Measurements from ENCODE around the gene KMT2C. TPM values are rescaled to one million over a fixed set of nuclear protein-coding genes. Genes with fewer than 3 reads are reported as not detected.
"Not testable (repeated sequence)": the region's sequence is repeated elsewhere in the genome, so short reads cannot be mapped to it uniquely, and the experiment has no call there.

The KMT2C gene
- total RNA-seq, 1 donor from 2014 or later, result 52.0 TPM

GRCh38 chr7:152362128-152362926 is 73.5 kb downstream of the KMT2C start:
- Mint-ChIP-seq H3K27me3 (ENCODE audit: low read depth) (no peaks in the 10 kb centered on the region), H3K4me1 (ENCODE audit: low read depth) (peaks cover 40% of the 10 kb centered on the region), H3K27ac (ENCODE audit: unreplicated experiment) (no peak overlapping the region), H3K36me3 (ENCODE audit: low read depth) (no peaks in the 10 kb centered on the region), H3K4me3 (ENCODE audit: unreplicated experiment) (no peak overlapping the region), H3K9me3 (ENCODE audit: low read depth) (peaks cover 3% of the 10 kb centered on the region)
- no peak for DNase-seq (ENCODE audit: low spot score)
- no peak for TF ChIP-seq CTCF (IDR thresholded peaks at IDR 0.05)

GRCh38 chr7:152355474-152356057 is 80.2 kb downstream of the KMT2C start:
- no peak overlapping the region for H3K27ac Mint-ChIP-seq (ENCODE audit: unreplicated experiment)
- H3K36me3 Mint-ChIP-seq (ENCODE audit: low read depth), result peaks cover 15% of the 10 kb centered on the region
- peaks cover 25% of the 10 kb centered on the region for H3K4me1 Mint-ChIP-seq (ENCODE audit: low read depth)
- no peaks in the 10 kb centered on the region for H3K27me3 Mint-ChIP-seq (ENCODE audit: low read depth)
- no peak overlapping the region for H3K4me3 Mint-ChIP-seq (ENCODE audit: unreplicated experiment)
- DNase-seq (ENCODE audit: low spot score), result no peak
- TF ChIP-seq CTCF (IDR thresholded peaks at IDR 0.05), result no peak
- no peaks in the 10 kb centered on the region for H3K9me3 Mint-ChIP-seq (ENCODE audit: low read depth)

- H3K27ac Mint-ChIP-seq (ENCODE audit: unreplicated experiment), result peak overlapping the region; percentile 25
Observed at GRCh38 chr7:152354061-152354460, 81.7 kb downstream of the KMT2C start.

GRCh38 chr7:152353281-152353680 is 82.5 kb downstream of the KMT2C start:
- not testable (repeated sequence) for H3K27me3 Mint-ChIP-seq (ENCODE audit: low read depth); DNase-seq (ENCODE audit: low spot score); H3K9me3 Mint-ChIP-seq (ENCODE audit: low read depth); H3K4me3 Mint-ChIP-seq (ENCODE audit: unreplicated experiment)
- Mint-ChIP-seq H3K4me1 (ENCODE audit: low read depth) (peaks cover 25% of the 10 kb centered on the region), H3K27ac (ENCODE audit: unreplicated experiment) (peak overlapping the region; percentile 59), H3K36me3 (ENCODE audit: low read depth) (peaks cover 21% of the 10 kb centered on the region)

More at GRCh38 chr7:152354061-152354460, 81.7 kb downstream of the KMT2C start:
- no peak for DNase-seq (ENCODE audit: low spot score)
- H3K4me3 Mint-ChIP-seq (ENCODE audit: unreplicated experiment), result no peak overlapping the region
- H3K27me3 Mint-ChIP-seq (ENCODE audit: low read depth), result no peaks in the 10 kb centered on the region
- H3K4me1 Mint-ChIP-seq (ENCODE audit: low read depth), result peaks cover 25% of the 10 kb centered on the region
- peaks cover 16% of the 10 kb centered on the region for H3K36me3 Mint-ChIP-seq (ENCODE audit: low read depth)
- no peaks in the 10 kb centered on the region for H3K9me3 Mint-ChIP-seq (ENCODE audit: low read depth)
- no peak for TF ChIP-seq CTCF (IDR thresholded peaks at IDR 0.05)

GRCh38 chr7:152351747-152352146 is 84.1 kb downstream of the KMT2C start:
- not testable (repeated sequence) for H3K27ac Mint-ChIP-seq (ENCODE audit: unreplicated experiment); H3K27me3 Mint-ChIP-seq (ENCODE audit: low read depth); H3K4me3 Mint-ChIP-seq (ENCODE audit: unreplicated experiment); DNase-seq (ENCODE audit: low spot score)
- peaks cover 29% of the 10 kb centered on the region for H3K36me3 Mint-ChIP-seq (ENCODE audit: low read depth)
- H3K9me3 Mint-ChIP-seq (ENCODE audit: low read depth), result peaks cover 11% of the 10 kb centered on the region
- H3K4me1 Mint-ChIP-seq (ENCODE audit: low read depth), result peaks cover 25% of the 10 kb centered on the region

- Mint-ChIP-seq H3K36me3 (ENCODE audit: low read depth) (peaks cover 30% of the 10 kb centered on the region), H3K4me1 (ENCODE audit: low read depth) (peaks cover 25% of the 10 kb centered on the region), H3K27ac (ENCODE audit: unreplicated experiment) (no peak overlapping the region), H3K27me3 (ENCODE audit: low read depth) (no peaks in the 10 kb centered on the region), H3K9me3 (ENCODE audit: low read depth) (peaks cover 11% of the 10 kb centered on the region), H3K4me3 (ENCODE audit: unreplicated experiment) (no peak overlapping the region)
- no peak for DNase-seq (ENCODE audit: low spot score)
- TF ChIP-seq CTCF (IDR thresholded peaks at IDR 0.05), result no peak
Observed at GRCh38 chr7:152351168-152351567, 84.6 kb downstream of the KMT2C start.

Measured in chondrocyte (in vitro differentiated cells).